Esophagus squamous epithelium (tissue), 5 donors: ENCODE data around the gene PSMG4. TPM values are rescaled to one million over a fixed set of nuclear protein-coding genes. Genes with fewer than 3 reads are reported as not detected.

Experiments
- DNase-seq: peaks from one replicate; lab custom pipeline; 2025; lab: John Stamatoyannopoulos, UW
- H3K27ac ChIP-seq, 4 donors: fragments of 200-600 bp; sonication (generic); one replicate each; pipeline ENCODE4 v1.5.1; 2016 to 2019; ENCODE audit warnings: mild to moderate bottlenecking in 1 of 4
- H3K27me3 ChIP-seq, 4 donors: fragments of 200-600 bp; sonication (generic); 1 replicate in 3 of 4; 2 replicates in 1 of 4; pipeline versions ENCODE4 v1.5.1 to v1.6.0; 2017 to 2021; ENCODE audit warnings: antibody characterized with exemption in 1 of 4
- H3K36me3 ChIP-seq, 3 donors: fragments of 200-600 bp; sonication (generic); one replicate each; pipeline ENCODE4 v1.5.1; 2016 to 2019
- H3K4me1 ChIP-seq, 3 donors: fragments of 200-600 bp; sonication (generic); one replicate each; pipeline ENCODE4 v1.5.1; 2017 to 2019
- H3K4me3 ChIP-seq, 4 donors: fragments of 200-600 bp; sonication (generic); 1 replicate in 3 of 4; 2 replicates in 1 of 4; pipeline ENCODE4 v1.5.1; 2016 to 2019; ENCODE audit warnings: mild to moderate bottlenecking in 2 of 4, moderate library complexity in 1 of 4
- H3K9me3 ChIP-seq, 3 donors: fragments of 200-600 bp; sonication (generic); one replicate each; pipeline ENCODE4 v1.5.1; 2016 to 2019
- POLR2A ChIP-seq, 4 donors: fragments of 450-650 bp; IDR thresholded peaks; one replicate each; pipeline ENCODE4 v1.6.1; 2017; ENCODE audit warnings: antibody characterized with exemption in 4 of 4, mild to moderate bottlenecking in 4 of 4, moderate library complexity in 3 of 4
- WGBS, 2 donors: methylation state at CpG; one replicate each; pipeline ENCODE4 v1.1.5; 2018; 5-methylcytosine and 5-hydroxymethylcytosine counted together
- intact Hi-C: fragments of 100-400 bp; cut with DNase I; formaldehyde crosslinking; loops from one replicate; pipeline ENCODE4 v1.15.0; 2022
- total RNA-seq, 4 donors: library from RNA; depleted of rRNA; stranded (reverse); fragments of >200 nt; gene quantifications; one replicate each; pipeline ENCODE4 v1.1.0, GENCODE V29; 2016
- TF ChIP-seq, protein P1 (sequence below), 6 experiments: fragments of 450-650 bp in 4 of 6; fragments of 200-600 bp in 2 of 6; sonication (generic) in 2 of 6; IDR thresholded peaks; one replicate each; pipeline ENCODE4 v1.5.1; 2016 to 2019; ENCODE audit warnings: antibody characterized with exemption in 6 of 6, mild to moderate bottlenecking in 4 of 6, moderate library complexity in 4 of 6
- donor health status: DM: yes; HTN: yes; CAD: no.

The PSMG4 gene
- total RNA-seq, 4 donors from 2014 or later = 9.4 to 36.0 (median 14.9) TPM

DNA sequence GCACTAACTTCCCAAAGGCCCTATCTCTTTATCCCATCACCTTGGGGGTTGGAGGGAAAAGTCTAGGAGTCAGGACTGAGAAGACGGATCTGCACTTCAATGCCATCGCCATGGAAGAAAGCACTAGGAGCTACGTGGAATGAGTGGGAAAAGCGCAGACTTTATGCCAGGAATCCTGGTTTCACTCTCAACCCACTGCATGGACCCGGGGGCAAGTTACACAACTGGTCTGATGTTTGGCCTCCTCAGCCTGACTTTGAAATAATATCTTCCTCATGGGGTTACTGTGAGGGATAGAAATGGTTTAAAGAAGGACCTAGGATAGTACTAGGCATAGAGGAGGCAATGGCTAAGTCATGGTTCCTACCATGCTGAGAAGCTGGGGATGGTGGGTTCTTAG, 13.5 kb upstream of the PSMG4 start:
- intact Hi-C loops = no loop called here
- Histone ChIP-seq H3K9me3 (no peaks in the 10 kb centered on the region), H3K36me3 (no peaks in the 10 kb centered on the region), H3K4me1 (peaks cover 0 to 14% (median 0%) of the 10 kb centered on the region in 3 donors), H3K27me3 (peaks cover 0 to 30% (median 0%) of the 10 kb centered on the region in 4 donors), H3K27ac (no peak overlapping the region), H3K4me3 (no peak overlapping the region)
- WGBS, 2 donors = 89 to 94% methylated on average over 3 to 5 of the region's 5 CpGs
- TF ChIP-seq POLR2A (IDR thresholded peaks at IDR 0.05) = no peak
- TF ChIP-seq, protein P1, sequence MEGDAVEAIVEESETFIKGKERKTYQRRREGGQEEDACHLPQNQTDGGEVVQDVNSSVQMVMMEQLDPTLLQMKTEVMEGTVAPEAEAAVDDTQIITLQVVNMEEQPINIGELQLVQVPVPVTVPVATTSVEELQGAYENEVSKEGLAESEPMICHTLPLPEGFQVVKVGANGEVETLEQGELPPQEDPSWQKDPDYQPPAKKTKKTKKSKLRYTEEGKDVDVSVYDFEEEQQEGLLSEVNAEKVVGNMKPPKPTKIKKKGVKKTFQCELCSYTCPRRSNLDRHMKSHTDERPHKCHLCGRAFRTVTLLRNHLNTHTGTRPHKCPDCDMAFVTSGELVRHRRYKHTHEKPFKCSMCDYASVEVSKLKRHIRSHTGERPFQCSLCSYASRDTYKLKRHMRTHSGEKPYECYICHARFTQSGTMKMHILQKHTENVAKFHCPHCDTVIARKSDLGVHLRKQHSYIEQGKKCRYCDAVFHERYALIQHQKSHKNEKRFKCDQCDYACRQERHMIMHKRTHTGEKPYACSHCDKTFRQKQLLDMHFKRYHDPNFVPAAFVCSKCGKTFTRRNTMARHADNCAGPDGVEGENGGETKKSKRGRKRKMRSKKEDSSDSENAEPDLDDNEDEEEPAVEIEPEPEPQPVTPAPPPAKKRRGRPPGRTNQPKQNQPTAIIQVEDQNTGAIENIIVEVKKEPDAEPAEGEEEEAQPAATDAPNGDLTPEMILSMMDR (IDR thresholded peaks at IDR 0.05) = no peak
- DNase-seq = no peak

- TF ChIP-seq POLR2A (IDR thresholded peaks at IDR 0.05) = no peak
- TF ChIP-seq, protein P1 (IDR thresholded peaks at IDR 0.05) = no peak
- Histone ChIP-seq H3K4me1 (peaks cover 0 to 32% (median 0%) of the 10 kb centered on the region in 3 donors), H3K27me3 (peaks cover 0 to 30% (median 0%) of the 10 kb centered on the region in 4 donors), H3K9me3 (no peaks in the 10 kb centered on the region), H3K4me3 (peak overlapping the region in 3 of 4 donors; percentile 28 to 55 (median 31)), H3K36me3 (no peaks in the 10 kb centered on the region), H3K27ac (peak overlapping the region in 2 of 4 donors; percentile 35 to 48)
- no peak for DNase-seq
- intact Hi-C loops = no loop called here
- WGBS, 2 donors = 49 to 50% methylated on average over 21 to 23 of the region's 36 CpGs
Observed at GRCh38 chr6:3247255-3248146, 11.2 kb upstream of the PSMG4 start.

GRCh38 chr6:3249821-3250220, 8.9 kb upstream of the PSMG4 start:
- H3K27ac ChIP-seq = no peak overlapping the region
- intact Hi-C loops = loop anchor here (5.0 kb wide), 1 partner anchor 123 kb away; no protein-coding TSS in a partner anchor
- H3K36me3 ChIP-seq = no peaks in the 10 kb centered on the region
- no peak for TF ChIP-seq POLR2A (IDR thresholded peaks at IDR 0.05)
- H3K4me1 ChIP-seq = peaks cover 0 to 32% (median 0%) of the 10 kb centered on the region in 3 donors
- no peaks in the 10 kb centered on the region for H3K9me3 ChIP-seq
- DNase-seq = no peak
- H3K27me3 ChIP-seq = peaks cover 0 to 30% (median 0%) of the 10 kb centered on the region in 4 donors
- 92 to 100% methylated on average over 1 to 2 of the region's 3 CpGs for WGBS, 2 donors
- H3K4me3 ChIP-seq = no peak overlapping the region

DNA sequence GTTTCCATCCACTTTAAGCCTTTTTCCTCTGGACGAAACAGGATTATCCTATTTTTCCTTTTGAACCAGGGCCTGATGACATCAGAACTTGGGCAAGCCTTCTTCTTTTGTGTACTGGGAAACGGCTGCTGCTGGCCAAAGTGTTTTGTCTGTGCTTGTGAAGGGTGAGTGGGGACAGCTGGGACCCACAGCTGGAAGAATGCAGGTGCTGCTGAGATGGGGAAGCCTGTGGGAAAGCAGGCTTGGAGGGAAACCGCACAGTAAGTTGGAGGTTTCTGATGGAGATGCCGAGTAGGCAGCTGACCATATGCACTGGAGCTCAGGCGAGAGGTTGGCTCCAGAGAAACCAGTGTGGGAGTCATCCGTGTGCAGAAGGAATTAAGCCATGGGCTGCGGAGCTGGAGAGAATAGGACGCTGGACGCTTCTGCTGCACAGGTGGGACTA, 8.5 kb upstream of the PSMG4 start:
- TF ChIP-seq, protein P1 (IDR thresholded peaks at IDR 0.05) = no peak
- no peak for TF ChIP-seq POLR2A (IDR thresholded peaks at IDR 0.05)
- Histone ChIP-seq H3K27me3 (peaks cover 0 to 30% (median 0%) of the 10 kb centered on the region in 4 donors), H3K27ac (no peak overlapping the region), H3K4me1 (peaks cover 0 to 32% (median 0%) of the 10 kb centered on the region in 3 donors), H3K4me3 (no peak overlapping the region), H3K36me3 (no peaks in the 10 kb centered on the region), H3K9me3 (no peaks in the 10 kb centered on the region)
- intact Hi-C loops = loop anchor here (5.0 kb wide), 1 partner anchor 123 kb away; no protein-coding TSS in a partner anchor
- WGBS, 2 donors = 61% methylated on average over 9 of the region's 9 CpGs
- no peak for DNase-seq

- Histone ChIP-seq H3K36me3 (no peaks in the 10 kb centered on the region), H3K9me3 (no peaks in the 10 kb centered on the region), H3K4me3 (peak overlapping the region in 1 of 4 donors; percentile 21), H3K27ac (no peak overlapping the region), H3K4me1 (peaks cover 0 to 32% (median 0%) of the 10 kb centered on the region in 3 donors), H3K27me3 (peaks cover 0 to 30% (median 0%) of the 10 kb centered on the region in 4 donors)
- DNase-seq = peak; percentile 14
- intact Hi-C loops = loop anchor here (5.0 kb wide), 1 partner anchor 124 kb away; no protein-coding TSS in a partner anchor
- 34 to 35% methylated on average over 14 to 15 of the region's 20 CpGs for WGBS, 2 donors
- no peak for TF ChIP-seq POLR2A (IDR thresholded peaks at IDR 0.05)
- TF ChIP-seq, protein P1 (IDR thresholded peaks at IDR 0.05) = peak; percentile 95 to 98 (median 96)
Observed at GRCh38 chr6:3251462-3252314, 7.1 kb upstream of the PSMG4 start.
